HepG2 (cell line): ENCODE results near the gene KCTD19. TPM values are rescaled to one million over a fixed set of nuclear protein-coding genes. Genes with fewer than 3 reads are reported as not detected.
A peak's percentile ranks its signal among the peaks of the same experiment; 100 is the strongest.

Source experiments
- MAFF ChIP-seq: IDR thresholded peaks from 2 replicates; pipeline ENCODE4 v1.6.1; 2011; ENCODE audit warnings: low read depth, low read length, improper control_type of control experiment
- NFIB ChIP-seq: sonication (generic); formaldehyde crosslinking; IDR thresholded peaks from 2 replicates; pipeline ENCODE4 v1.9.0; 2021; ENCODE audit warnings: missing genetic modification reagents, mild to moderate bottlenecking, borderline replicate concordance
- TARDBP ChIP-seq: sonication (generic); formaldehyde crosslinking; IDR thresholded peaks from 2 replicates; pipeline ENCODE4 v1.8.0; 2022; ENCODE audit warnings: mild to moderate bottlenecking, missing genetic modification reagents
- TMF1 ChIP-seq: sonication (generic); formaldehyde crosslinking; IDR thresholded peaks from 2 replicates; pipeline ENCODE4 v1.8.1; 2022; ENCODE audit warnings: low read depth, missing genetic modification reagents
- ZFYVE20 ChIP-seq: sonication (generic); formaldehyde crosslinking; IDR thresholded peaks from 2 replicates; pipeline ENCODE4 v1.8.0; 2023; ENCODE audit warnings: low read depth, mild to moderate bottlenecking, moderate library complexity, missing genetic modification reagents, borderline replicate concordance
- ZKSCAN1 ChIP-seq: fragments of 150-350 bp; IDR thresholded peaks from 2 replicates; pipeline ENCODE4 v1.6.1; 2014; ENCODE audit warnings: low read length
- ZNF10 ChIP-seq: sonication (generic); formaldehyde crosslinking; IDR thresholded peaks from 2 replicates; pipeline ENCODE4 v1.4.0; 2020; ENCODE audit warnings: mild to moderate bottlenecking, low read depth, missing genetic modification reagents, borderline replicate concordance
- ZNF337 ChIP-seq: sonication (generic); formaldehyde crosslinking; IDR thresholded peaks from 2 replicates; pipeline ENCODE4 v1.5.1; 2020; ENCODE audit warnings: missing genetic modification reagents, low read depth, mild to moderate bottlenecking, borderline replicate concordance
- ZNF530 ChIP-seq: sonication (generic); formaldehyde crosslinking; IDR thresholded peaks from 2 replicates; pipeline ENCODE4 v1.5.0; 2020; ENCODE audit warnings: low read depth, mild to moderate bottlenecking, missing genetic modification reagents
- ZNF567 ChIP-seq: sonication (generic); formaldehyde crosslinking; IDR thresholded peaks from 2 replicates; pipeline ENCODE4 v1.8.1; 2023; ENCODE audit warnings: mild to moderate bottlenecking, missing genetic modification reagents, borderline replicate concordance
- polyA plus RNA-seq, 8 experiments: library from polyadenylated mRNA; depleted of rRNA in 3 of 8; stranded (reverse) in 7 of 8; unstranded in 1 of 8; fragments of >200 nt; fragmentation: Illumina TruSeq in 4 of 8; extraction: Trizol in 4 of 8; gene quantifications; 2 replicates each; pipeline versions ENCODE4 v1.2.1 to v1.2.3, GENCODE V29; 2011 to 2016; ENCODE audit warnings: low read depth in 4 of 8, missing spikeins in 1 of 8, mixed read lengths in 1 of 8; ENCODE audit not compliant: insufficient read depth in 1 of 8
- total RNA-seq, 5 experiments: library from RNA; depleted of rRNA; stranded (reverse); fragments of >200 nt; fragmentation: Illumina TruSeq; extraction: Trizol; gene quantifications; 2 replicates each; pipeline ENCODE4 v1.2.3, GENCODE V29; 2016; ENCODE audit warnings: low read depth in 1 of 5
- TF ChIP-seq, protein P1 (sequence below): sonication (generic); formaldehyde crosslinking; IDR thresholded peaks from 2 replicates; pipeline ENCODE4 v1.5.0; 2020; ENCODE audit warnings: missing genetic modification reagents
- TF ChIP-seq, protein P2 (sequence below): sonication (generic); formaldehyde crosslinking; IDR thresholded peaks from 2 replicates; pipeline ENCODE4 v1.4.0; 2020; ENCODE audit warnings: missing genetic modification reagents, borderline replicate concordance
- TF ChIP-seq, protein P3 (sequence below): IDR thresholded peaks from 2 replicates; pipeline ENCODE4 v1.6.1; 2016; ENCODE audit warnings: low read depth, control low read depth
- TF ChIP-seq, protein P4 (sequence below): sonication (generic); formaldehyde crosslinking; IDR thresholded peaks from 2 replicates; pipeline ENCODE4 v1.5.1; 2020; ENCODE audit warnings: mild to moderate bottlenecking, missing genetic modification reagents, moderate library complexity
- TF ChIP-seq, protein P5 (sequence below): sonication (generic); formaldehyde crosslinking; IDR thresholded peaks from 2 replicates; pipeline ENCODE4 v1.5.0; 2020; ENCODE audit warnings: mild to moderate bottlenecking, low read depth, missing genetic modification reagents, borderline replicate concordance
- TF ChIP-seq, protein P6 (sequence below): sonication (generic); formaldehyde crosslinking; IDR thresholded peaks from 2 replicates; pipeline ENCODE4 v1.4.0; 2020; ENCODE audit warnings: mild to moderate bottlenecking, low read depth, missing genetic modification reagents
- TF ChIP-seq, protein P7 (sequence below): IDR thresholded peaks from 2 replicates; pipeline ENCODE4 v1.6.1; 2016; ENCODE audit warnings: control low read depth

The KCTD19 gene
- total and polyA plus RNA-seq, 2 of the 13 experiments (the other 11 are each of a cell fraction or from before 2014, with no cell fraction given), result not detected

DNA sequence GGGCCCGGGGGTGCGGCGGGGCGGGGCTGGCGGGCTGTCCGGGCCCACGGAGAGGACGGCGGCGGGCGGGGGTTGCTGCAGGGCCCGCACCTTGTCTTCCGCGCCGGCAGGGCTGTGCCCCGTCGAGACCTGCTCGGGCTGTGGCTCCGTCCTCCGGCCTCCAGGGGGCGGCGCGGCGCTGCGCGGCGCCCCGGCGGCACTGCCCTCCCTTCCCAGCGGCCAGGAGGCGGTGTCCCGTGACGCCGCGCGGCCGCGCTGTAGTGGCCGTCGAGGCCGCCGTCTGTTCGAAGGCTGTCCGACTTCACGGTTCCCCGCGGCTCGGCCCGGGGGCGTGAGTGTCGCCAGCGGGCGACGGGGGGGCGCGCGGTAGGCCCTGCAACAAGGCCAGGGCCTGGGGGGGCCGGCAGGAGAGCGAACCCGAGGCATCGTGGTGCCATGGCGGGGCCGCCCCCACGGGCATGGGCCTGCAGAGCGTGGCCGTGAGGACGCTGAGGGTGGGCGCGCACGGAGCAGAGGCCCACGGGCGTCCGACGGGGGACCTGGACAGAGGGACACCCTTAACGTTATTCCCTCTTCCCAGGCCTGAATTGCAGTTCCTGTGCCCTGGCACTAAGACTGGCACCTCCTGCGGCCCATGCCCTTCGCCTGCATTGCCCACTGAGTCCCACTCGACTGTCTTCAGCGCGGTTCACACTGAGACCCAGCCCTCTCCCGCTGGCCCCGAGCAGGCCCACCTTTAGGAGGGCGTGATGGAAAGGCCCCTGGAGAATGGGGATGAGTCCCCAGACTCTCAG, 47.0 kb downstream of the KCTD19 start, which contains the start of gene PLEKHG4 (continued):
- TF ChIP-seq, protein P1, sequence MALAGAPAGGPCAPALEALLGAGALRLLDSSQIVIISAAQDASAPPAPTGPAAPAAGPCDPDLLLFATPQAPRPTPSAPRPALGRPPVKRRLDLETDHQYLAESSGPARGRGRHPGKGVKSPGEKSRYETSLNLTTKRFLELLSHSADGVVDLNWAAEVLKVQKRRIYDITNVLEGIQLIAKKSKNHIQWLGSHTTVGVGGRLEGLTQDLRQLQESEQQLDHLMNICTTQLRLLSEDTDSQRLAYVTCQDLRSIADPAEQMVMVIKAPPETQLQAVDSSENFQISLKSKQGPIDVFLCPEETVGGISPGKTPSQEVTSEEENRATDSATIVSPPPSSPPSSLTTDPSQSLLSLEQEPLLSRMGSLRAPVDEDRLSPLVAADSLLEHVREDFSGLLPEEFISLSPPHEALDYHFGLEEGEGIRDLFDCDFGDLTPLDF, result no peak
- TF ChIP-seq ZFYVE20 (CRISPR knock-in tag), result peak; percentile 53; the same call in 1 of the 2 replicates
- no peak for TF ChIP-seq ZNF337
- TF ChIP-seq, protein P2, sequence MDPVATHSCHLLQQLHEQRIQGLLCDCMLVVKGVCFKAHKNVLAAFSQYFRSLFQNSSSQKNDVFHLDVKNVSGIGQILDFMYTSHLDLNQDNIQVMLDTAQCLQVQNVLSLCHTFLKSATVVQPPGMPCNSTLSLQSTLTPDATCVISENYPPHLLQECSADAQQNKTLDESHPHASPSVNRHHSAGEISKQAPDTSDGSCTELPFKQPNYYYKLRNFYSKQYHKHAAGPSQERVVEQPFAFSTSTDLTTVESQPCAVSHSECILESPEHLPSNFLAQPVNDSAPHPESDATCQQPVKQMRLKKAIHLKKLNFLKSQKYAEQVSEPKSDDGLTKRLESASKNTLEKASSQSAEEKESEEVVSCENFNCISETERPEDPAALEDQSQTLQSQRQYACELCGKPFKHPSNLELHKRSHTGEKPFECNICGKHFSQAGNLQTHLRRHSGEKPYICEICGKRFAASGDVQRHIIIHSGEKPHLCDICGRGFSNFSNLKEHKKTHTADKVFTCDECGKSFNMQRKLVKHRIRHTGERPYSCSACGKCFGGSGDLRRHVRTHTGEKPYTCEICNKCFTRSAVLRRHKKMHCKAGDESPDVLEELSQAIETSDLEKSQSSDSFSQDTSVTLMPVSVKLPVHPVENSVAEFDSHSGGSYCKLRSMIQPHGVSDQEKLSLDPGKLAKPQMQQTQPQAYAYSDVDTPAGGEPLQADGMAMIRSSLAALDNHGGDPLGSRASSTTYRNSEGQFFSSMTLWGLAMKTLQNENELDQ (CRISPR knock-in tag), result no peak
- TF ChIP-seq ZKSCAN1, result no peak
- TF ChIP-seq MAFF, result no peak
- TF ChIP-seq, protein P3, sequence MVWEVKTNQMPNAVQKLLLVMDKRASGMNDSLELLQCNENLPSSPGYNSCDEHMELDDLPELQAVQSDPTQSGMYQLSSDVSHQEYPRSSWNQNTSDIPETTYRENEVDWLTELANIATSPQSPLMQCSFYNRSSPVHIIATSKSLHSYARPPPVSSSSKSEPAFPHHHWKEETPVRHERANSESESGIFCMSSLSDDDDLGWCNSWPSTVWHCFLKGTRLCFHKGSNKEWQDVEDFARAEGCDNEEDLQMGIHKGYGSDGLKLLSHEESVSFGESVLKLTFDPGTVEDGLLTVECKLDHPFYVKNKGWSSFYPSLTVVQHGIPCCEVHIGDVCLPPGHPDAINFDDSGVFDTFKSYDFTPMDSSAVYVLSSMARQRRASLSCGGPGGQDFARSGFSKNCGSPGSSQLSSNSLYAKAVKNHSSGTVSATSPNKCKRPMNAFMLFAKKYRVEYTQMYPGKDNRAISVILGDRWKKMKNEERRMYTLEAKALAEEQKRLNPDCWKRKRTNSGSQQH (CRISPR knock-in tag), result peak; percentile 74; the same call in 1 of the 2 replicates
- TF ChIP-seq, protein P4, sequence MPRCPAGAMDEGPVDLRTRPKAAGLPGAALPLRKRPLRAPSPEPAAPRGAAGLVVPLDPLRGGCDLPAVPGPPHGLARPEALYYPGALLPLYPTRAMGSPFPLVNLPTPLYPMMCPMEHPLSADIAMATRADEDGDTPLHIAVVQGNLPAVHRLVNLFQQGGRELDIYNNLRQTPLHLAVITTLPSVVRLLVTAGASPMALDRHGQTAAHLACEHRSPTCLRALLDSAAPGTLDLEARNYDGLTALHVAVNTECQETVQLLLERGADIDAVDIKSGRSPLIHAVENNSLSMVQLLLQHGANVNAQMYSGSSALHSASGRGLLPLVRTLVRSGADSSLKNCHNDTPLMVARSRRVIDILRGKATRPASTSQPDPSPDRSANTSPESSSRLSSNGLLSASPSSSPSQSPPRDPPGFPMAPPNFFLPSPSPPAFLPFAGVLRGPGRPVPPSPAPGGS, result peak; percentile 89; the same call in 1 of the 2 replicates
- TF ChIP-seq ZNF10, result no peak
- 0 out of 2 replicates have a peak, but pooled peaks have one; percentile 33 for TF ChIP-seq TARDBP (CRISPR knock-in tag)
- TF ChIP-seq ZNF567 (CRISPR knock-in tag), result no peak; the same call in 1 of the 2 replicates
- TF ChIP-seq, protein P5, sequence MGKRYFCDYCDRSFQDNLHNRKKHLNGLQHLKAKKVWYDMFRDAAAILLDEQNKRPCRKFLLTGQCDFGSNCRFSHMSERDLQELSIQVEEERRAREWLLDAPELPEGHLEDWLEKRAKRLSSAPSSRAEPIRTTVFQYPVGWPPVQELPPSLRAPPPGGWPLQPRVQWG (CRISPR knock-in tag), result no peak
- TF ChIP-seq, protein P6, sequence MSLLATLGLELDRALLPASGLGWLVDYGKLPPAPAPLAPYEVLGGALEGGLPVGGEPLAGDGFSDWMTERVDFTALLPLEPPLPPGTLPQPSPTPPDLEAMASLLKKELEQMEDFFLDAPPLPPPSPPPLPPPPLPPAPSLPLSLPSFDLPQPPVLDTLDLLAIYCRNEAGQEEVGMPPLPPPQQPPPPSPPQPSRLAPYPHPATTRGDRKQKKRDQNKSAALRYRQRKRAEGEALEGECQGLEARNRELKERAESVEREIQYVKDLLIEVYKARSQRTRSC (CRISPR knock-in tag), result 0 out of 2 replicates have a peak, but pooled peaks have one; percentile 70
- TF ChIP-seq TMF1 (CRISPR knock-in tag), result peak; percentile 94
- TF ChIP-seq ZNF530 (CRISPR knock-in tag), result no peak
- TF ChIP-seq NFIB (CRISPR knock-in tag), result no peak
- TF ChIP-seq, protein P7, sequence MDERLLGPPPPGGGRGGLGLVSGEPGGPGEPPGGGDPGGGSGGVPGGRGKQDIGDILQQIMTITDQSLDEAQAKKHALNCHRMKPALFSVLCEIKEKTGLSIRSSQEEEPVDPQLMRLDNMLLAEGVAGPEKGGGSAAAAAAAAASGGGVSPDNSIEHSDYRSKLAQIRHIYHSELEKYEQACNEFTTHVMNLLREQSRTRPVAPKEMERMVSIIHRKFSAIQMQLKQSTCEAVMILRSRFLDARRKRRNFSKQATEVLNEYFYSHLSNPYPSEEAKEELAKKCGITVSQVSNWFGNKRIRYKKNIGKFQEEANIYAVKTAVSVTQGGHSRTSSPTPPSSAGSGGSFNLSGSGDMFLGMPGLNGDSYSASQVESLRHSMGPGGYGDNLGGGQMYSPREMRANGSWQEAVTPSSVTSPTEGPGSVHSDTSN, result no peak
